Parathyroid adenoma (tissue), 2 donors: ENCODE measurements around the gene ASCL1.

ENCODE experiments used
- H2AFZ ChIP-seq: fragments of 300-600 bp; sonication (generic); one replicate; pipeline ENCODE4 v1.7.0; 2017; ENCODE audit warnings: antibody characterized with exemption, mild to moderate bottlenecking
- H3K27ac ChIP-seq: fragments of 300-600 bp; sonication (generic); one replicate; pipeline ENCODE4 v1.7.0; 2017
- H3K27me3 ChIP-seq: fragments of 300-600 bp; sonication (generic); one replicate; pipeline ENCODE4 v1.7.0; 2017; ENCODE audit warnings: low read length; ENCODE audit not compliant: control insufficient read depth, insufficient read depth
- H3K36me3 ChIP-seq: fragments of 300-600 bp; sonication (generic); one replicate; pipeline ENCODE4 v1.7.0; 2017; ENCODE audit warnings: low read length; ENCODE audit not compliant: control insufficient read depth, insufficient read depth
- H3K4me1 ChIP-seq: fragments of 300-600 bp; sonication (generic); one replicate; pipeline ENCODE4 v1.7.0; 2017; ENCODE audit warnings: control low read depth
- H3K4me2 ChIP-seq: fragments of 300-600 bp; sonication (generic); one replicate; pipeline ENCODE4 v1.7.0; 2017; ENCODE audit warnings: low read length
- H3K4me3 ChIP-seq: fragments of 300-600 bp; sonication (generic); one replicate; pipeline ENCODE4 v1.7.0; 2017; ENCODE audit warnings: low read depth, low read length
- H3K79me2 ChIP-seq: fragments of 300-600 bp; sonication (generic); one replicate; pipeline ENCODE4 v1.7.0; 2017; ENCODE audit warnings: control low read depth
- H3K9ac ChIP-seq: fragments of 300-600 bp; sonication (generic); one replicate; pipeline ENCODE4 v1.7.0; 2017; ENCODE audit warnings: mild to moderate bottlenecking
- H3K9me3 ChIP-seq: fragments of 300-600 bp; sonication (generic); one replicate; pipeline ENCODE4 v1.7.0; 2017; ENCODE audit warnings: low read length; ENCODE audit not compliant: control insufficient read depth
- TF ChIP-seq, protein P1 (sequence below): fragments of 300-600 bp; sonication (generic); IDR thresholded peaks from one replicate; pipeline ENCODE4 v1.7.0; 2017; ENCODE audit warnings: antibody characterized with exemption, mild to moderate bottlenecking
- donor health status: primary hyperparathyroidism.

The ASCL1 gene

DNA sequence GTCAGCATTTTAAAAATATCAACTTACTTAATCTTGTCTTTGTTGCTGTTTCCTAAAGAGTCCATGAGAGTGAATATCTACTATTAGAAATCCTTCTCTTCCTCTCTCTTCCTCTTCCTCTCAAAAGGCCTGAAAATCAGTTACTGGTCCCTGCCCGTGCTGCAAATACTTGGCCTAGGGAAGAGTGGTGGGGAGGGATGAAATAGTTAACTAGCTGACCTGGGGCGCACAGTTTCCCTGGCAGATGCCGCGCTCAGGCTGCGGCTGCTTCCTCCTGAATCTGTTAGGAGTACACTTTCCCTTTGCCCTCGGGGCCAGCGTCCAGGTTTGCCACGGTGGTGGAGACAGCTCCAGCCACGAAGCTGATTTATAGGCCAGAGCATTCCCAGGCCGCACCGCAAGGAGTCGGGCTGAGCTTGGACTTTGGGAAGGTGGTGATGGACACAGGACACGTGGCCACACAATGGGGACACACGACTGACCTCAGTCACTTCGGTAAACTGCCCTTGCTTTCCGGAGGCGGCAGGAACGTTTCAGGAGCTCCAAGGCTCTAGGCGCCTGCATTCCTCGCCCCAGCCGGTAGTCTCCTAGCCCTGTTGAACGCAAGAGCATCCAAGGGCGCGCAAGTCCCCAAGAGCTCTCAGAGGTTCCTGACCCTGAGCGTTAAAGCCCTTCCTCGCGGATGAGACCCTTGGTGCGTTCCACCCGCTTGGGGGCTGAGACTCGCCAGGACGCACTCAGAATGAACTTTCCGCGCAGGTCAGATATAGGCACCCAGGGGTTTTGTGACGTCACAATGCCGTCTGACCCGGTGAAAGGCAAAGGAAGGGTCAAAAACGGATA is 7.1 kb upstream of the ASCL1 start:
- Histone ChIP-seq H2AFZ (no peak overlapping the region), H3K27me3 (peaks cover 3% of the 10 kb centered on the region), H3K9me3 (no peaks in the 10 kb centered on the region), H3K9ac (no peak overlapping the region), H3K27ac (no peak overlapping the region), H3K4me2 (no peak overlapping the region), H3K4me1 (no peaks in the 10 kb centered on the region), H3K4me3 (no peak overlapping the region), H3K36me3 (no peaks in the 10 kb centered on the region), H3K79me2 (no peaks in the 10 kb centered on the region)
- TF ChIP-seq, protein P1, sequence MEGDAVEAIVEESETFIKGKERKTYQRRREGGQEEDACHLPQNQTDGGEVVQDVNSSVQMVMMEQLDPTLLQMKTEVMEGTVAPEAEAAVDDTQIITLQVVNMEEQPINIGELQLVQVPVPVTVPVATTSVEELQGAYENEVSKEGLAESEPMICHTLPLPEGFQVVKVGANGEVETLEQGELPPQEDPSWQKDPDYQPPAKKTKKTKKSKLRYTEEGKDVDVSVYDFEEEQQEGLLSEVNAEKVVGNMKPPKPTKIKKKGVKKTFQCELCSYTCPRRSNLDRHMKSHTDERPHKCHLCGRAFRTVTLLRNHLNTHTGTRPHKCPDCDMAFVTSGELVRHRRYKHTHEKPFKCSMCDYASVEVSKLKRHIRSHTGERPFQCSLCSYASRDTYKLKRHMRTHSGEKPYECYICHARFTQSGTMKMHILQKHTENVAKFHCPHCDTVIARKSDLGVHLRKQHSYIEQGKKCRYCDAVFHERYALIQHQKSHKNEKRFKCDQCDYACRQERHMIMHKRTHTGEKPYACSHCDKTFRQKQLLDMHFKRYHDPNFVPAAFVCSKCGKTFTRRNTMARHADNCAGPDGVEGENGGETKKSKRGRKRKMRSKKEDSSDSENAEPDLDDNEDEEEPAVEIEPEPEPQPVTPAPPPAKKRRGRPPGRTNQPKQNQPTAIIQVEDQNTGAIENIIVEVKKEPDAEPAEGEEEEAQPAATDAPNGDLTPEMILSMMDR: no peak

GRCh38 chr12:102950950-102951619 is 6.4 kb upstream of the ASCL1 start:
- peaks cover 6% of the 10 kb centered on the region for H3K27me3 ChIP-seq
- no peaks in the 10 kb centered on the region for H3K4me1 ChIP-seq
- no peaks in the 10 kb centered on the region for H3K36me3 ChIP-seq
- H3K9ac ChIP-seq: no peak overlapping the region
- H3K9me3 ChIP-seq: no peaks in the 10 kb centered on the region
- no peak overlapping the region for H3K4me3 ChIP-seq
- no peaks in the 10 kb centered on the region for H3K79me2 ChIP-seq
- H2AFZ ChIP-seq: no peak overlapping the region
- TF ChIP-seq, protein P1: no peak
- no peak overlapping the region for H3K4me2 ChIP-seq
- H3K27ac ChIP-seq: no peak overlapping the region

- Histone ChIP-seq H3K4me3 (no peak overlapping the region), H3K27me3 (peaks cover 9% of the 10 kb centered on the region), H3K27ac (no peak overlapping the region), H3K4me2 (no peak overlapping the region), H3K9ac (no peak overlapping the region), H2AFZ (no peak overlapping the region), H3K4me1 (no peaks in the 10 kb centered on the region), H3K79me2 (no peaks in the 10 kb centered on the region), H3K36me3 (no peaks in the 10 kb centered on the region), H3K9me3 (no peaks in the 10 kb centered on the region)
- TF ChIP-seq, protein P1: no peak
Measured at GRCh38 chr12:102951841-102952240, 5.6 kb upstream of the ASCL1 start.

GRCh38 chr12:102953221-102953620 is 4.3 kb upstream of the ASCL1 start:
- H3K27me3 ChIP-seq: peaks cover 9% of the 10 kb centered on the region
- no peaks in the 10 kb centered on the region for H3K36me3 ChIP-seq
- H3K27ac ChIP-seq: no peak overlapping the region

More at GRCh38 chr12:102953221-102953620, 4.3 kb upstream of the ASCL1 start:
- Histone ChIP-seq H3K4me3 (no peak overlapping the region), H3K4me2 (no peak overlapping the region), H3K9ac (no peak overlapping the region), H3K79me2 (no peaks in the 10 kb centered on the region), H2AFZ (no peak overlapping the region), H3K9me3 (no peaks in the 10 kb centered on the region), H3K4me1 (no peaks in the 10 kb centered on the region)
- TF ChIP-seq, protein P1: no peak
